Left ventricle myocardium inferior (tissue), 1 donor: Measurements from ENCODE around the gene PLXNA4. TPM values are rescaled to one million over a fixed set of nuclear protein-coding genes. Genes with fewer than 3 reads are reported as not detected.

Experiments
- DNase-seq: peaks from one replicate; pipeline ENCODE4 v3.0.0-alpha.2; 2020
- H3K27ac ChIP-seq: fragments of 200-600 bp; replicated peaks from 2 replicates; pipeline ENCODE4 v1.8.0; 2021
- H3K27me3 ChIP-seq: fragments of 200-600 bp; 2 replicates; pipeline ENCODE4 v1.8.0; 2021; ENCODE audit warnings: low read depth
- H3K36me3 ChIP-seq: fragments of 200-600 bp; 2 replicates; pipeline ENCODE4 v1.8.0; 2021
- H3K4me1 ChIP-seq: fragments of 200-600 bp; 2 replicates; pipeline ENCODE4 v1.8.0; 2021
- H3K4me3 ChIP-seq: fragments of 200-600 bp; 2 replicates; pipeline ENCODE4 v1.8.0; 2021; ENCODE audit warnings: mild to moderate bottlenecking, moderate library complexity
- H3K9me3 ChIP-seq: fragments of 200-600 bp; replicated peaks from 2 replicates; pipeline ENCODE4 v1.8.0; 2021
- intact Hi-C: fragments of 100-400 bp; cut with micrococcal nuclease; formaldehyde crosslinking; loops from one replicate; pipeline ENCODE4 v1.11.0; 2022
- total RNA-seq: library from RNA; stranded (reverse); fragmentation: NEBNext Ultra II Directional; extraction: Animal tissue kit (Norgen Biotek cat#: 25700); gene quantifications from one replicate; pipeline ENCODE4 v1.2.1, GENCODE V29; 2021
- TF ChIP-seq, protein P1 (sequence below): fragments of 200-600 bp; IDR thresholded peaks from 2 replicates; pipeline ENCODE4 v1.8.0; 2021; ENCODE audit warnings: antibody characterized with exemption, mild to moderate bottlenecking, borderline replicate concordance
- donor health status: DM: no; HTN: yes; CAD: no; lungs with severe emphysema.

Gene PLXNA4
- total RNA-seq, 1 donor from 2014 or later: 18.1 TPM

DNA sequence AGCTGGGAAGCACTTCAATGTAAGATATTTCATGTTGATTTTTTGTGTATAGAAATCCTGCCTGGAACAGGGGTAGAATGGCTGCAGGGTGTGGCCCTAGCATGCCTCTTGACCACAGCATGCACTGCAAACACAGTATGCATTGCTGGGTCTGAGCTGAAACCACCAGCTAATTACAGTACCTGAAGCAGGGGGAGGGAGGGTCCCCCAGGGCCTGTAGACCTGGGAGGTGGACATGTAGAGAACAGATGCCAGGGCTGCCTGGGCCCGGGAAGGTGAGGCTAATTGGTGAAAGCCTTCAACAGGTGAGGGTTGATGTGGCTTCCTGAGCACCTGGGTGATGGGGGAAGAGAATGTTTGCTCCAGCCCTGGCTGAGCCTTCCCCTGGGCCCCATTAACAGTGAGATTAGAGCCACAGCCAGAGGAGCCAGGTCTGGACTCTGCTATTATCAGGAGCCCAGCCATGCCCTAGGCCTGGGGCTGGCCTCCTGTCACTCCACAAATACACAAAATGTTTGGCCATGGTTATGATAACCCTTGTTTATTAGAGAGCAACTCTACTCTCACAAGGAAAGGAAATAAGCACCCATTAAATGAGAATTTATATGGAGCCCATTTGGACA, 83.3 kb downstream of the PLXNA4 start:
- Histone ChIP-seq H3K27me3 (no peaks in the 10 kb centered on the region), H3K36me3 (no peaks in the 10 kb centered on the region), H3K27ac (no peak overlapping the region), H3K4me3 (no peak overlapping the region), H3K4me1 (peaks cover 35% of the 10 kb centered on the region), H3K9me3 (no peaks in the 10 kb centered on the region)
- TF ChIP-seq, protein P1, sequence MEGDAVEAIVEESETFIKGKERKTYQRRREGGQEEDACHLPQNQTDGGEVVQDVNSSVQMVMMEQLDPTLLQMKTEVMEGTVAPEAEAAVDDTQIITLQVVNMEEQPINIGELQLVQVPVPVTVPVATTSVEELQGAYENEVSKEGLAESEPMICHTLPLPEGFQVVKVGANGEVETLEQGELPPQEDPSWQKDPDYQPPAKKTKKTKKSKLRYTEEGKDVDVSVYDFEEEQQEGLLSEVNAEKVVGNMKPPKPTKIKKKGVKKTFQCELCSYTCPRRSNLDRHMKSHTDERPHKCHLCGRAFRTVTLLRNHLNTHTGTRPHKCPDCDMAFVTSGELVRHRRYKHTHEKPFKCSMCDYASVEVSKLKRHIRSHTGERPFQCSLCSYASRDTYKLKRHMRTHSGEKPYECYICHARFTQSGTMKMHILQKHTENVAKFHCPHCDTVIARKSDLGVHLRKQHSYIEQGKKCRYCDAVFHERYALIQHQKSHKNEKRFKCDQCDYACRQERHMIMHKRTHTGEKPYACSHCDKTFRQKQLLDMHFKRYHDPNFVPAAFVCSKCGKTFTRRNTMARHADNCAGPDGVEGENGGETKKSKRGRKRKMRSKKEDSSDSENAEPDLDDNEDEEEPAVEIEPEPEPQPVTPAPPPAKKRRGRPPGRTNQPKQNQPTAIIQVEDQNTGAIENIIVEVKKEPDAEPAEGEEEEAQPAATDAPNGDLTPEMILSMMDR: no peak
- DNase-seq: no peak
- intact Hi-C loops: no loop called here

DNA sequence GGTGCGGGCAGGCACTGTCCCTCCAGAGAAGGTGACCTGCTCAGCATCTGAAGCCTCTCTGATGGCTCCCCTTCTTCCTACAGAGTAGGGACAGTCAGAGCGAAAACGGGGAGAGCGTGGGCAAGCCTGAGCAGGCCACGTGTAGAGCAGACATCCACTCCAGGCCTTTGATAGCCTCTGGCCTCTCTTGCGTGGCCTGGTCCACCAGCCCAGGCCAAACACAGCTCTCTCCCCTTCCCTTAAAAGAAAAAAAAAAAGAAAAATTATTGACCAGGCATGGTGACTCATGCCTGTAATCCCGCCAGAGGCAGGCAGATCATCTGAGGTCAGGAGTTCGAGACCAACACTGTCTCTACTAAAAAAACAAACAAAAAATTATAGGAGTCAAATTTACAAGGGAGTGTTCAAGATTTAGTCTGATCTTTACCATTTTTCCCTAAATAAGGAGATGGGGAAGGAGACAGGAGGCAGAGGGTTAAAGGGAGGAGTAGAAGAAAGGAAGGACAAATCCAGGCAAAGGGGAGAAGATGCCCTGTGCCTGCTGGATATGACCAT, 84.8 kb downstream of the PLXNA4 start:
- Histone ChIP-seq H3K36me3 (no peaks in the 10 kb centered on the region), H3K27me3 (no peaks in the 10 kb centered on the region), H3K27ac (no peak overlapping the region), H3K4me3 (no peak overlapping the region), H3K4me1 (peaks cover 39% of the 10 kb centered on the region), H3K9me3 (no peaks in the 10 kb centered on the region)
- DNase-seq: no peak
- TF ChIP-seq, protein P1: no peak
- intact Hi-C loops: no loop called here

DNA sequence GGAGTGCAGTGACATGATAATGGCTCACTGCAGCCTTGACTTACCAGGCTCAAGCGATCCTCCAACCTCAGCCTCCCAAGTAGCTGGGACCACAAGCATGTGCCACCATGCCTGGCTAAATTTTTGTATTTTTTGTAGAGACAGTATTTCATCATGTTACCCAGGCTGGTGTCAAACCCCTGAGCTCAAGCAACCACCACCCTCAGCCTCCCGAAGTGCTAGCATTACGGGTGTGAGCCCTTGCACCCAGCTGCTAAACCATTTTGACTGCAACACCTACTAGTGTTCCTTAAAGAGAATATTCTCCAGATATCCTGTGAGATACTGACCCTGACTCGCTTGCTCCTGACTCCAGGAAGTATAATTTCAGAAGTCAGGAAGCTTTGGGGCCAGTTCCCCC, 85.8 kb downstream of the PLXNA4 start:
- peaks cover 49% of the 10 kb centered on the region for H3K4me1 ChIP-seq
- no peak overlapping the region for H3K4me3 ChIP-seq
- no peak overlapping the region for H3K27ac ChIP-seq
- no peak for DNase-seq
- H3K36me3 ChIP-seq: no peaks in the 10 kb centered on the region
- intact Hi-C loops: no loop called here
- TF ChIP-seq, protein P1: no peak
- no peaks in the 10 kb centered on the region for H3K27me3 ChIP-seq
- H3K9me3 ChIP-seq: no peaks in the 10 kb centered on the region

DNA sequence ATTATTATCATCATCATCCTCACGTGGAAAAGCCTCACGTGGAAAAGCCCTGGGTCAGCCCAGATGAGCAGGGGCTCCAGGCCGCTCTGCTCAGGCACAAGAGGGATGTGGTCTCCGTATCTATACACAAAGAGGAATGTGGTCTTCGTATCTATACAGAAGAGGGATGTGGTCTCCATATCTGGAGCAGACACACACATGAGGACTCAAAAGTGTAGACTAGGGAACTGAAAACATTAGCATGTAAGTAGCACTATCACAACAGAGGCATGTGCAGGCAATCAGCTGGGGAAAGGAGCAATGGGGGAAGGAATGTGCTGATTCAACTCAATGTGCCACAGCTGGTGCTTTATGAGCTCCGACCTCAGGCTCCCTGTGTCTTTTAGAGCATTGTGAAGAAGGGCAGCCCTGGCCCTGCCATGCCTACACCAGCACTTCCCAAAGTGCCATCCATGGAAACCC, 86.5 kb downstream of the PLXNA4 start:
- Histone ChIP-seq H3K9me3 (no peaks in the 10 kb centered on the region), H3K4me1 (peaks cover 53% of the 10 kb centered on the region), H3K4me3 (no peak overlapping the region), H3K27me3 (no peaks in the 10 kb centered on the region), H3K36me3 (no peaks in the 10 kb centered on the region), H3K27ac (no peak overlapping the region)
- TF ChIP-seq, protein P1: no peak
- DNase-seq: no peak
- intact Hi-C loops: no loop called here

DNA sequence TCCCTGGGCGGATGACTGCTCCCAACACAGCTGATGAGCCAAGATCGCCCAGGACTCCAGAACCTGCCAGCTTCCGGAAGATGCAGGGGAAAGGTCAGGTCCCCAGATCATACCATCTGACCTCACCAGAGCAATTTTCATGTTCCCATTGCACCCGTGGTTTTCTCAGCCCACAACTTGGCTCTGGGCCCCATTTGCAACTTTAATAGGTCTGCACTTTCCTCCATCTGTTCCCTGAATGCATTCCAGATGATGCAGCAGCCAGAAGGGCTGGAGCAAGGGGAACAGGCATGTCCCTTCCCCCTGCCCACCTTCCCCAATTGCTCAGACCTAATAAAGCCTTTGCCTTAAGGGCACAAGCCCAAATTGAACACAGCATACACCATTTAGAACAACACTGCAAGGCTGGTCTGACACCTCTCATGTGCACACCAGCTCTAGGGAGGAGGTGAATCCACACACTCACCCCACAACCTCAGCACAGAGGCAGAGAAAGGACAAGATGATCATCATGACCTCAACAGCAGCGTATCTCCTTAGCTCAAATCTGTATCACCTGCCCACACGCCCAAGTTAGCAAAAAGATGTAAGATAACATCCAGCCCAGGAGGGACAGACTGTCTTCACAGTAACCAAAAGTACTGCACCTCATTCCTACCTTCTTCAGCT, 87.5 kb downstream of the PLXNA4 start:
- no peaks in the 10 kb centered on the region for H3K27me3 ChIP-seq
- H3K4me3 ChIP-seq: no peak overlapping the region
- intact Hi-C loops: no loop called here
- DNase-seq: no peak
- no peaks in the 10 kb centered on the region for H3K36me3 ChIP-seq
- H3K4me1 ChIP-seq: peaks cover 53% of the 10 kb centered on the region
- H3K27ac ChIP-seq: no peak overlapping the region
- TF ChIP-seq, protein P1: no peak
- H3K9me3 ChIP-seq: no peaks in the 10 kb centered on the region
